Smooth muscle cell (in vitro differentiated cells): ENCODE data around the gene ARL5A. TPM values are rescaled to one million over a fixed set of nuclear protein-coding genes. Genes with fewer than 3 reads are reported as not detected.

Experiments
- DNase-seq: peaks from one replicate; lab custom pipeline; 2025; ENCODE audit not compliant: unreplicated experiment; lab: John Stamatoyannopoulos, UW
- H2AFZ ChIP-seq: fragments of 200-600 bp; sonication (generic); 2 replicates; pipeline ENCODE4 v1.6.0; 2016; ENCODE audit warnings: antibody characterized with exemption, low read depth, mild to moderate bottlenecking
- H3F3A ChIP-seq: fragments of 200-600 bp; sonication (generic); 2 replicates; pipeline ENCODE4 v1.6.0; 2017; ENCODE audit warnings: antibody characterized with exemption, low read depth
- H3K27ac ChIP-seq: fragments of 200-600 bp; sonication (generic); 2 replicates; pipeline ENCODE4 v1.5.1; 2016; ENCODE audit warnings: low read depth, mild to moderate bottlenecking
- H3K27me3 ChIP-seq: fragments of 200-600 bp; sonication (generic); 2 replicates; pipeline ENCODE4 v1.6.1; 2016; ENCODE audit warnings: low read depth, mild to moderate bottlenecking
- H3K36me3 ChIP-seq: fragments of 200-600 bp; sonication (generic); 2 replicates; pipeline ENCODE4 v1.5.1; 2016; ENCODE audit warnings: low read depth
- H3K4me1 ChIP-seq: fragments of 200-600 bp; sonication (generic); 2 replicates; pipeline ENCODE4 v1.5.1; 2016; ENCODE audit warnings: low read depth
- H3K4me2 ChIP-seq: fragments of 200-600 bp; sonication (generic); 2 replicates; pipeline ENCODE4 v1.6.0; 2016; ENCODE audit warnings: mild to moderate bottlenecking
- H3K4me3 ChIP-seq: fragments of 200-600 bp; sonication (generic); 2 replicates; pipeline ENCODE4 v1.5.1; 2016; ENCODE audit warnings: mild to moderate bottlenecking
- H3K79me2 ChIP-seq: fragments of 200-600 bp; sonication (generic); 2 replicates; pipeline ENCODE4 v1.6.0; 2016; ENCODE audit warnings: low read depth, mild to moderate bottlenecking
- H3K9ac ChIP-seq: fragments of 200-600 bp; sonication (generic); 2 replicates; pipeline ENCODE4 v1.6.0; 2016; ENCODE audit warnings: low read depth
- H3K9me3 ChIP-seq: fragments of 200-600 bp; sonication (generic); replicated peaks from 2 replicates; pipeline ENCODE4 v1.5.1; 2016; ENCODE audit warnings: low read depth
- H4K20me1 ChIP-seq: fragments of 200-600 bp; sonication (generic); 2 replicates; pipeline ENCODE4 v1.6.0; 2016; ENCODE audit warnings: low read depth
- CTCF ChIP-seq: fragments of 200-600 bp; sonication (generic); IDR thresholded peaks from 2 replicates; pipeline ENCODE4 v1.5.1; 2017; ENCODE audit warnings: borderline replicate concordance, mild to moderate bottlenecking, antibody characterized with exemption; ENCODE audit not compliant: insufficient read depth, poor library complexity, severe bottlenecking
- whole genome bisulfite sequencing: methylation state at CpG from one replicate; pipeline ENCODE4 v1.1.7; 2016; ENCODE audit warnings: low lambda C conversion rate; 5-methylcytosine and 5-hydroxymethylcytosine counted together
- polyA plus RNA-seq: library from polyadenylated mRNA; unstranded; fragments of >200 nt; fragmentation: Nextera tagmentation; extraction: Ambion mirVana; gene quantifications from 2 replicates; pipeline ENCODE4 v1.2.1, GENCODE V29; 2016
- total RNA-seq: library from RNA; depleted of rRNA; stranded (reverse); fragments of >200 nt; gene quantifications from 2 replicates; pipeline ENCODE4 v1.2.3, GENCODE V29; 2014

ARL5A gene
- total and polyA plus RNA-seq, 2 experiments from 2014 or later: 24.2 to 81.2 TPM

GRCh38 chr2:151845884-151846283 lies 17.7 kb upstream of the ARL5A start:
- H3K9ac ChIP-seq: no peak overlapping the region
- no peaks in the 10 kb centered on the region for H3F3A ChIP-seq
- no peaks in the 10 kb centered on the region for H3K4me1 ChIP-seq
- WGBS: 98% methylated on average over 2 of the region's 2 CpGs
- no peak overlapping the region for H3K4me2 ChIP-seq
- no peaks in the 10 kb centered on the region for H4K20me1 ChIP-seq
- H3K4me3 ChIP-seq: no peak overlapping the region
- H3K27ac ChIP-seq: no peak overlapping the region
- H3K9me3 ChIP-seq: no peaks in the 10 kb centered on the region
- no peak overlapping the region for H2AFZ ChIP-seq
- H3K27me3 ChIP-seq: no peaks in the 10 kb centered on the region
- H3K36me3 ChIP-seq: no peaks in the 10 kb centered on the region
- H3K79me2 ChIP-seq: no peaks in the 10 kb centered on the region
- TF ChIP-seq CTCF: no peak
- DNase-seq: no peak

- Histone ChIP-seq H3K4me3 (no peak overlapping the region), H3K4me2 (no peak overlapping the region), H2AFZ (no peak overlapping the region), H3K27me3 (no peaks in the 10 kb centered on the region), H3K9me3 (no peaks in the 10 kb centered on the region), H3K9ac (no peak overlapping the region), H3K36me3 (no peaks in the 10 kb centered on the region), H4K20me1 (no peaks in the 10 kb centered on the region), H3K4me1 (no peaks in the 10 kb centered on the region), H3K27ac (no peak overlapping the region), H3F3A (no peaks in the 10 kb centered on the region), H3K79me2 (no peaks in the 10 kb centered on the region)
- 94% methylated on average over 4 of the region's 4 CpGs for WGBS
- DNase-seq: no peak
- TF ChIP-seq CTCF: no peak
Measured at GRCh38 chr2:151845481-151845880, 17.3 kb upstream of the ARL5A start.

DNA sequence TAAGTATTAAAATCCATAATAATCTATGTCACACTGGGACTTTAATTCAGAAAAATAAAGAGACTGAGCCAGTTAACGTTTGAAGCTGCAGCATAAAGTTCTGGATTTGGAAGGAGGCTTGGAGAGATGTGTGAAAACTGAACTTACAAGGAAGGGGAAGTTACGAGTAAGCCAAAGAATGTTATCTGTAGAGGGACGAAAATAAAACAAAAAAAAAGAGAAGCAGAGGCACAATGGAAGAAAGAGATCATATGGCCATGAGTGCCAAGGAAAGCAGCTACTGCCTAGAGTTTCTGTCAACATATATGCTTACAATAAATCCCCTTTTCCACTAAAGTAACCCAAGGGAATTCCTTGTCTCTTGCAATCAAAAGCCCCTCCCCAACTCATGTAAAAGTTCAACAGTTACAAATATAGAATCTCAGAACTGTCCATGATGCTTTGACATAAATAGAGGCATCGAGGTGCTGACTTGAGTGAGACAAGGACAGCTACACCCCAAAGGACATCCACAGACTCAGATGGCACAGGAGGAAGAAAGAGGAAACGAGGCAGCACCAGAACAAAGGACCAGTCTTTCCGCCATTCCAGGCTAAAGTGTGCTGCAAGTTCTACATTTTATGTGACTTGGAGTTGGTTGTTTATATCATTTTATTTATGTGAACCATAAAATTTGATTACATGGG lies 16.1 kb upstream of the ARL5A start:
- Histone ChIP-seq H4K20me1 (no peaks in the 10 kb centered on the region), H3K36me3 (no peaks in the 10 kb centered on the region), H3K79me2 (no peaks in the 10 kb centered on the region), H3K27me3 (no peaks in the 10 kb centered on the region), H3K9me3 (no peaks in the 10 kb centered on the region), H3K4me3 (no peak overlapping the region), H3K4me1 (no peaks in the 10 kb centered on the region), H3K27ac (no peak overlapping the region), H3K9ac (no peak overlapping the region), H3K4me2 (no peak overlapping the region), H3F3A (no peaks in the 10 kb centered on the region), H2AFZ (no peak overlapping the region)
- no peak for TF ChIP-seq CTCF
- WGBS: 63% methylated on average over 6 of the region's 6 CpGs
- DNase-seq: no peak

- no peak overlapping the region for H2AFZ ChIP-seq
- TF ChIP-seq CTCF: no peak
- H3K4me3 ChIP-seq: no peak overlapping the region
- no peak for DNase-seq
- no peaks in the 10 kb centered on the region for H3F3A ChIP-seq
- H3K27ac ChIP-seq: no peak overlapping the region
- no peaks in the 10 kb centered on the region for H3K27me3 ChIP-seq
- H3K36me3 ChIP-seq: no peaks in the 10 kb centered on the region
- no peak overlapping the region for H3K9ac ChIP-seq
- H3K79me2 ChIP-seq: no peaks in the 10 kb centered on the region
- no peaks in the 10 kb centered on the region for H3K4me1 ChIP-seq
- no peak overlapping the region for H3K4me2 ChIP-seq
- no peaks in the 10 kb centered on the region for H3K9me3 ChIP-seq
- H4K20me1 ChIP-seq: no peaks in the 10 kb centered on the region
- WGBS: 87% methylated on average over 1 of the region's 1 CpG
Measured at GRCh38 chr2:151843691-151844061, 15.5 kb upstream of the ARL5A start.
